HepG2 (cell line): ENCODE data around the gene BLVRA. TPM values are rescaled to one million over a fixed set of nuclear protein-coding genes. Genes with fewer than 3 reads are reported as not detected.

Experiments used
- BCLAF1 ChIP-seq: fragments of 450-650 bp; IDR thresholded peaks from 2 replicates; pipeline ENCODE4 v1.6.1; 2017; ENCODE audit warnings: mild to moderate bottlenecking
- CENPT ChIP-seq: sonication (generic); formaldehyde crosslinking; IDR thresholded peaks from 2 replicates; pipeline ENCODE4 v1.8.0; 2022; ENCODE audit warnings: low read depth, mild to moderate bottlenecking, moderate library complexity, missing genetic modification reagents
- CREB1 ChIP-seq, 2 experiments: fragments of 450-650 bp in 1 of 2; IDR thresholded peaks; 2 replicates each; pipeline ENCODE4 v1.6.1; 2016 to 2017; ENCODE audit warnings: control low read depth in 1 of 2, mild to moderate bottlenecking in 1 of 2, missing compliant biosample characterization in 1 of 2, missing genetic modification characterization in 1 of 2
- DR1 ChIP-seq: sonication (generic); formaldehyde crosslinking; IDR thresholded peaks from 2 replicates; pipeline ENCODE4 v1.8.0; 2021; ENCODE audit warnings: mild to moderate bottlenecking, missing genetic modification reagents, inconsistent platforms
- FOXA1 ChIP-seq, 2 experiments: fragments of 450-650 bp in 1 of 2; sonication (generic) in 1 of 2; formaldehyde crosslinking in 1 of 2; IDR thresholded peaks; 2 replicates each; pipeline versions ENCODE4 v1.4.0 to v1.6.1; 2016 to 2020; ENCODE audit warnings: missing genetic modification reagents in 1 of 2
- MAZ ChIP-seq, 2 experiments: sonication (generic) in 1 of 2; formaldehyde crosslinking in 1 of 2; IDR thresholded peaks; 2 replicates each; pipeline versions ENCODE4 v1.5.0 to v1.6.1; 2012 to 2020; ENCODE audit warnings: low read depth in 2 of 2, mild to moderate bottlenecking in 2 of 2, borderline replicate concordance in 1 of 2, improper control_type of control experiment in 1 of 2, low read length in 1 of 2, missing genetic modification reagents in 1 of 2, moderate library complexity in 1 of 2
- NCOA5 ChIP-seq: sonication (generic); formaldehyde crosslinking; IDR thresholded peaks from 2 replicates; pipeline ENCODE4 v1.4.0; 2020; ENCODE audit warnings: missing genetic modification reagents
- NFIC ChIP-seq: IDR thresholded peaks from 2 replicates; pipeline ENCODE4 v1.6.1; 2012; ENCODE audit warnings: mild to moderate bottlenecking, low read length, inconsistent platforms
- POLR2G ChIP-seq: fragments of 200-400 bp; formaldehyde crosslinking; IDR thresholded peaks from 2 replicates; pipeline ENCODE4 v1.6.1; 2018; ENCODE audit warnings: mild to moderate bottlenecking, low read depth, low read length, moderate library complexity
- SALL2 ChIP-seq: sonication (generic); formaldehyde crosslinking; IDR thresholded peaks from 2 replicates; pipeline ENCODE4 v1.8.1; 2023; ENCODE audit warnings: mild to moderate bottlenecking, missing genetic modification reagents, inconsistent platforms
- SP2 ChIP-seq: sonication (generic); formaldehyde crosslinking; IDR thresholded peaks from 2 replicates; pipeline ENCODE4 v1.5.1; 2020; ENCODE audit warnings: mild to moderate bottlenecking, missing genetic modification reagents
- ZNF282 ChIP-seq: fragments of 450-650 bp; IDR thresholded peaks from 2 replicates; pipeline ENCODE4 v1.6.1; 2018; ENCODE audit not compliant: partially characterized antibody
- ZNF44 ChIP-seq: sonication (generic); formaldehyde crosslinking; IDR thresholded peaks from 2 replicates; pipeline ENCODE4 v1.5.1; 2020; ENCODE audit warnings: mild to moderate bottlenecking, missing genetic modification reagents
- polyA plus RNA-seq, 8 experiments: library from polyadenylated mRNA; depleted of rRNA in 3 of 8; stranded (reverse) in 7 of 8; unstranded in 1 of 8; fragments of >200 nt; fragmentation: Illumina TruSeq in 4 of 8; extraction: Trizol in 4 of 8; gene quantifications; 2 replicates each; pipeline versions ENCODE4 v1.2.1 to v1.2.3, GENCODE V29; 2011 to 2016; ENCODE audit warnings: low read depth in 4 of 8, missing spikeins in 1 of 8, mixed read lengths in 1 of 8; ENCODE audit not compliant: insufficient read depth in 1 of 8
- total RNA-seq, 5 experiments: library from RNA; depleted of rRNA; stranded (reverse); fragments of >200 nt; fragmentation: Illumina TruSeq; extraction: Trizol; gene quantifications; 2 replicates each; pipeline ENCODE4 v1.2.3, GENCODE V29; 2016; ENCODE audit warnings: low read depth in 1 of 5
- TF ChIP-seq, protein P1 (sequence below): IDR thresholded peaks from 2 replicates; pipeline ENCODE4 v1.6.1; 2012; ENCODE audit warnings: low read depth, low read length, improper control_type of control experiment
- TF ChIP-seq, protein P2 (sequence below): sonication (generic); formaldehyde crosslinking; IDR thresholded peaks from 2 replicates; pipeline ENCODE4 v1.9.0; 2021; ENCODE audit warnings: missing genetic modification reagents, mild to moderate bottlenecking, borderline replicate concordance
- TF ChIP-seq, protein P3 (sequence below), 2 experiments: IDR thresholded peaks; 2 replicates each; pipeline ENCODE4 v1.6.1; 2011 to 2012; ENCODE audit warnings: low read length in 2 of 2, borderline replicate concordance in 1 of 2, low read depth in 1 of 2, mild to moderate bottlenecking in 1 of 2, moderate library complexity in 1 of 2
- TF ChIP-seq, protein P4 (sequence below): sonication (generic); formaldehyde crosslinking; IDR thresholded peaks from 2 replicates; pipeline ENCODE4 v1.5.0; 2020; ENCODE audit warnings: missing genetic modification reagents, mild to moderate bottlenecking, borderline replicate concordance

The BLVRA gene
- total and polyA plus RNA-seq, 2 of the 13 experiments (the other 11 are each of a cell fraction or from before 2014, with no cell fraction given), result 39.2 to 64.2 TPM

- TF ChIP-seq BCLAF1 (no peak), NCOA5 (CRISPR knock-in tag) (no peak), DR1 (CRISPR knock-in tag) (no peak), CREB1 (IDR thresholded peaks at IDR 0.05) (no peak), CREB1 (CRISPR knock-in tag; IDR thresholded peaks at IDR 0.05) (peak; percentile 60), NFIC (peak; percentile 83; the same call in 1 of the 2 replicates), SALL2 (CRISPR knock-in tag) (no peak), POLR2G (no peak), ZNF44 (CRISPR knock-in tag) (no peak), CENPT (CRISPR knock-in tag) (no peak), SP2 (CRISPR knock-in tag) (no peak), FOXA1 (IDR thresholded peaks at IDR 0.05) (no peak), FOXA1 (CRISPR knock-in tag; IDR thresholded peaks at IDR 0.05) (peak; percentile 63), MAZ (IDR thresholded peaks at IDR 0.05; ENCODE audit: borderline replicate concordance, low read depth, low read length) (no peak), MAZ (CRISPR knock-in tag; IDR thresholded peaks at IDR 0.05; ENCODE audit: low read depth) (no peak), ZNF282 (no peak)
- TF ChIP-seq, protein P1, sequence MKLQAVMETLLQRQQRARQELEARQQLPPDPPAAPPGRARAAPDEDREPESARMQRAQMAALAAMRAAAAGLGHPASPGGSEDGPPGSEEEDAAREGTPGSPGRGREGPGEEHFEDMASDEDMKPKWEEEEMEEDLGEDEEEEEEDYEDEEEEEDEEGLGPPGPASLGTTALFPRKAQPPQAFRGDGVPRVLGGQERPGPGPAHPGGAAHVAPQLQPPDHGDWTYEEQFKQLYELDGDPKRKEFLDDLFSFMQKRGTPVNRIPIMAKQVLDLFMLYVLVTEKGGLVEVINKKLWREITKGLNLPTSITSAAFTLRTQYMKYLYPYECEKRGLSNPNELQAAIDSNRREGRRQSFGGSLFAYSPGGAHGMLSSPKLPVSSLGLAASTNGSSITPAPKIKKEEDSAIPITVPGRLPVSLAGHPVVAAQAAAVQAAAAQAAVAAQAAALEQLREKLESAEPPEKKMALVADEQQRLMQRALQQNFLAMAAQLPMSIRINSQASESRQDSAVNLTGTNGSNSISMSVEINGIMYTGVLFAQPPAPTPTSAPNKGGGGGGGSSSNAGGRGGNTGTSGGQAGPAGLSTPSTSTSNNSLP, result no peak
- TF ChIP-seq, protein P2, sequence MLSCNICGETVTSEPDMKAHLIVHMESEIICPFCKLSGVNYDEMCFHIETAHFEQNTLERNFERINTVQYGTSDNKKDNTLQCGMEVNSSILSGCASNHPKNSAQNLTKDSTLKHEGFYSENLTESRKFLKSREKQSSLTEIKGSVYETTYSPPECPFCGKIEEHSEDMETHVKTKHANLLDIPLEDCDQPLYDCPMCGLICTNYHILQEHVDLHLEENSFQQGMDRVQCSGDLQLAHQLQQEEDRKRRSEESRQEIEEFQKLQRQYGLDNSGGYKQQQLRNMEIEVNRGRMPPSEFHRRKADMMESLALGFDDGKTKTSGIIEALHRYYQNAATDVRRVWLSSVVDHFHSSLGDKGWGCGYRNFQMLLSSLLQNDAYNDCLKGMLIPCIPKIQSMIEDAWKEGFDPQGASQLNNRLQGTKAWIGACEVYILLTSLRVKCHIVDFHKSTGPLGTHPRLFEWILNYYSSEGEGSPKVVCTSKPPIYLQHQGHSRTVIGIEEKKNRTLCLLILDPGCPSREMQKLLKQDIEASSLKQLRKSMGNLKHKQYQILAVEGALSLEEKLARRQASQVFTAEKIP (CRISPR knock-in tag), result no peak
- TF ChIP-seq, protein P3, sequence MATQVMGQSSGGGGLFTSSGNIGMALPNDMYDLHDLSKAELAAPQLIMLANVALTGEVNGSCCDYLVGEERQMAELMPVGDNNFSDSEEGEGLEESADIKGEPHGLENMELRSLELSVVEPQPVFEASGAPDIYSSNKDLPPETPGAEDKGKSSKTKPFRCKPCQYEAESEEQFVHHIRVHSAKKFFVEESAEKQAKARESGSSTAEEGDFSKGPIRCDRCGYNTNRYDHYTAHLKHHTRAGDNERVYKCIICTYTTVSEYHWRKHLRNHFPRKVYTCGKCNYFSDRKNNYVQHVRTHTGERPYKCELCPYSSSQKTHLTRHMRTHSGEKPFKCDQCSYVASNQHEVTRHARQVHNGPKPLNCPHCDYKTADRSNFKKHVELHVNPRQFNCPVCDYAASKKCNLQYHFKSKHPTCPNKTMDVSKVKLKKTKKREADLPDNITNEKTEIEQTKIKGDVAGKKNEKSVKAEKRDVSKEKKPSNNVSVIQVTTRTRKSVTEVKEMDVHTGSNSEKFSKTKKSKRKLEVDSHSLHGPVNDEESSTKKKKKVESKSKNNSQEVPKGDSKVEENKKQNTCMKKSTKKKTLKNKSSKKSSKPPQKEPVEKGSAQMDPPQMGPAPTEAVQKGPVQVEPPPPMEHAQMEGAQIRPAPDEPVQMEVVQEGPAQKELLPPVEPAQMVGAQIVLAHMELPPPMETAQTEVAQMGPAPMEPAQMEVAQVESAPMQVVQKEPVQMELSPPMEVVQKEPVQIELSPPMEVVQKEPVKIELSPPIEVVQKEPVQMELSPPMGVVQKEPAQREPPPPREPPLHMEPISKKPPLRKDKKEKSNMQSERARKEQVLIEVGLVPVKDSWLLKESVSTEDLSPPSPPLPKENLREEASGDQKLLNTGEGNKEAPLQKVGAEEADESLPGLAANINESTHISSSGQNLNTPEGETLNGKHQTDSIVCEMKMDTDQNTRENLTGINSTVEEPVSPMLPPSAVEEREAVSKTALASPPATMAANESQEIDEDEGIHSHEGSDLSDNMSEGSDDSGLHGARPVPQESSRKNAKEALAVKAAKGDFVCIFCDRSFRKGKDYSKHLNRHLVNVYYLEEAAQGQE (IDR thresholded peaks at IDR 0.05; ENCODE audit: borderline replicate concordance in 1 of 2, low read depth in 1 of 2, low read length in 2 of 2), result no peak
- TF ChIP-seq, protein P4, sequence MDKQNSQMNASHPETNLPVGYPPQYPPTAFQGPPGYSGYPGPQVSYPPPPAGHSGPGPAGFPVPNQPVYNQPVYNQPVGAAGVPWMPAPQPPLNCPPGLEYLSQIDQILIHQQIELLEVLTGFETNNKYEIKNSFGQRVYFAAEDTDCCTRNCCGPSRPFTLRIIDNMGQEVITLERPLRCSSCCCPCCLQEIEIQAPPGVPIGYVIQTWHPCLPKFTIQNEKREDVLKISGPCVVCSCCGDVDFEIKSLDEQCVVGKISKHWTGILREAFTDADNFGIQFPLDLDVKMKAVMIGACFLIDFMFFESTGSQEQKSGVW (CRISPR knock-in tag), result no peak
These were observed 6.5 kb downstream of the BLVRA start (continued) for GRCh38 chr7:43764807-43765491.
